Fibroblast of mammary gland (primary cell): ENCODE measurements around the gene FANCL.
A peak's percentile ranks its signal among the peaks of the same experiment; 100 is the strongest.
"Not testable (repeated sequence)": the region's sequence is repeated elsewhere in the genome, so short reads cannot be mapped to it uniquely, and the experiment has no call there.

Source experiments
- DNase-seq: peaks from one replicate; pipeline ENCODE4 v3.0.0-alpha.2; 2010; ENCODE audit warnings: low read depth
- H3K4me3 ChIP-seq: 2 replicates; pipeline ENCODE4 v1.5.1; 2011; ENCODE audit warnings: low read depth, mild to moderate bottlenecking, low read length, moderate library complexity; ENCODE audit not compliant: control insufficient read depth
- CTCF ChIP-seq: conservative IDR thresholded peaks from 2 replicates; pipeline ENCODE4 v1.5.1; 2011; ENCODE audit warnings: low read depth, low read length, inconsistent platforms; ENCODE audit not compliant: control insufficient read depth, insufficient read depth

Gene FANCL

DNA sequence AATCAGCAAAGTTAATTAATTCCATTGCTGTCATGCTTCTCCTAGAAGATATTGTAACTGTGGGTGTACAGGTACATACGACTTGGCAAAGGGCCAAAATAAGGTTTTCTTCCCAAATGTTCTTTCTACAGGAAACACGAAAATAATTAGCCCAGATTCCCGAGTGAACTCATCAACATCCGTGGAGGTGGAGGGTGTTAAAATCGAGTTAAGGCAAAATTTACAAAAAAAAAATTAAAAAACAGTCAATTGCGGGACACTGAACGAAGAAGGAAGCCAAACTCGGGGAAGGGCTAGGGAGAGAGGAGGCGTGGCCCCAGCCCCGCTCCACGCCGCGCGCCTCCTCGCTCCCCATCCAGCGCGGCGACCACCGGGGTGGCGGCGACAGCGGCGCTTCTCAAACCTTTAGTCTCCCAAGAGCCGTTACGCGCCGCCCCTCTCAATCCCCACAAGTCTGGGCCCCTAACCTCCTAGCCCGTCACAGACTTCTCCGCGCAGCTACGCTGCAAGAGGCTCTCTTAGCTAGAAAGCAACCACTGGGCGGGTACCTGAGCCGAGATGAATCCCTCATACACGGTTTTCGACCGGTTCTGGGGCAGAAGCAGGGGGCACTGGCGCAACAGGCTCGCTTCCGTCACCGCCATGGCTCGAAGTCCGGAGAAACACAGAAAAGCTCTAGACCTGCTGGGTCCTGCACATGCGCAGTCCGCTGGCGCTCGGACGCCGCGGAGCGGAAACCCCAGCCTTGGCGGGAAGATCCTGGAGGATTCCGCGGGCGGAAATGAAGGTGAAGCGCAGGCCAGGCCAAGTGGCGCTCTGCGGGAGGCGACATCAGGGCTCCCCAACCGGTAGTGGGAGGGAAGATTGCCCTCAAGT is at the start of gene FANCL:
Gene FANCL (minus strand): TSS at position 656 of the 876 bp plus-strand sequence. CDS start 12 bp downstream, at position 644.
- peak within 1 kb of the TSS; percentile 88 for H3K4me3 ChIP-seq
- no peak for TF ChIP-seq CTCF

GRCh38 chr2:58289029-58289428 is 47.9 kb upstream of the FANCL start:
- TF ChIP-seq CTCF: no peak

More for the DNA sequence above, at the start of gene FANCL:
- DNase-seq: peak; percentile 81

GRCh38 chr2:58283931-58284330 is 42.8 kb upstream of the FANCL start:
- no peak overlapping the region for H3K4me3 ChIP-seq
- no peak for DNase-seq
- TF ChIP-seq CTCF: no peak

More at GRCh38 chr2:58289029-58289428, 47.9 kb upstream of the FANCL start:
- DNase-seq: peak; percentile 46
- no peak overlapping the region for H3K4me3 ChIP-seq

DNA sequence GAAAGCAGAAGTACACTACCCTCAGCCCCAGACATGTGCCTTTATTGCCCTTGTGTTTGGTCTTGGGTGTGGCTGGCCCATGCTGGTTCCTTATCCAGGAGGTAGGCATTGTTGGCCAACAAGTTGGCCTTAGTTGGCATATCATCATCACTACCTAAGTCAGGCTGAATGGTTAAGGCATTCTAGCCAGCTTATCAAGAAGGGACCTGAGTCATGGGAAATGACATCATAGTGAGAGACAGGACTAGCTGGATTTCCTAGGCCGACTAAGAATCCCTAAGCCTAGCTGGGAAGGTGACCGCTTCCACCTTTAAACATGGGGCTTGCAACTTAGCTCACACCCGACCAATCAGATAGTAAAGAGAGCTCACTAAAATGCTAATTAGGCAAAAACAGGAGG is 34.0 kb upstream of the FANCL start:
- H3K4me3 ChIP-seq: not testable (repeated sequence)
- peak; percentile 7 for DNase-seq

DNA sequence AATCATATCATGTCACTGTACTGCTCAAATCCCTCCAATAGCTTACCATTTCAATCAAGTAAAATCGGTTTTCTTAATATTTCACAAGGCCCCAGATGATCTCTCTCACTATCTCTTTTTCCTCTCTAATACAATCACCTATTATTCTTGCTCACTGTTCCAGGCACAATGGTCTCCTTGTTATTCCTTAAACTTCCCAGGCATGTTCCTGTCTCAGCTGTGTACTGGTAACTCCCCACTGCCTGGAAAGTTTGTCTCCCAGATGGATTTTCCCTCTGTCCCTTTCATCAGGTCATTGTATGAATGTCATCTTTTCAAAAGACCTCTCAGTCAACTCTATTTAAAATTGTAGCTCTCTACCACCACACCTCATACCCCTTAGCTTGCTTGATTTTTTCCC is 30.7 kb upstream of the FANCL start:
- TF ChIP-seq CTCF: no peak
- DNase-seq: no peak
- no peak overlapping the region for H3K4me3 ChIP-seq

DNA sequence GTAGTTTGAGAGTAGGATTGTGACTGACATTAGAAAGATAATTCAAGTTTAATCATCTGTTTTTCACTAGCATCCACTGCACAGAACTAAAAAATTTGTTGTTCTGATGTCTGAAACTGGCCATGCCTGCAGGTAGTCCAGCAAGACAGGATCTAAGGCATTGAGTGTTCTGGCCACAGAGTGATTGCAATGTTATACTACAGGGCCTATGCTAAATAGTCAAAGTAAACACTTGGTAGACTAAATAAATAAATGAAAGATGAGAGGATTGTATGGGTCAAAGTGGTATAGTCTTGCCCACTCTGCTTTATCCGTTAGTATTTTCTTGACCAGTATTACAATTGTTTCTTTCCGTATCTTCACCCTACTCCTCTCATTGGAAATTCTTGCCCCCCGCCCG is 27.6 kb upstream of the FANCL start:
- DNase-seq: no peak
- TF ChIP-seq CTCF: no peak
- no peak overlapping the region for H3K4me3 ChIP-seq

DNA sequence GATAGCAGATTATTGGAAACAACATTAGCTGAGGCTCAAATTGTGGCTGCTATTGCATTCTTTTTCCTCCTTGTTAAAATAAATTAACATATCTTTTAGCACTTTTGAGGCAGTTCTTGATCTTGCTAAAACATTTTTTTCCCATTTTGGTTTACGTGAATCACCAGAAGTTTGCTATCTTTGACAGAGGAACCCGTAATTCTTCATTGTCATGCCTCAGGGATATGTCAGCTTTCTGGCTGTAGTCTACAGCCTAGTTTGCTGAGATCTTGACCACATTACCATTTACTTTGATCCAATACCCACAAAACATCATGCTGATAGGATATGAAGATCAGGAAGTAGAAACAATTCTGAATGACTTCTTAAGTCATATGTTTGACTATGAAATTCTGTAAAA is 25.1 kb upstream of the FANCL start:
- no peak overlapping the region for H3K4me3 ChIP-seq
- DNase-seq: no peak
- TF ChIP-seq CTCF: no peak
